RWPE1 (cell line): ENCODE data around the gene SF3A1.
A peak's percentile ranks its signal among the peaks of the same experiment; 100 is the strongest.

Experiments used
- CTCF ChIA-PET: fragments of 350-600 bp; sonication (Branson Sonifier 250); formaldehyde crosslinking; extraction: SDS; loops from one replicate; lab custom pipeline; 2021; lab: Yijun Ruan, JAX
- POLR2A ChIA-PET: fragments of 400-600 bp; formaldehyde crosslinking; extraction: SDS; loops from one replicate; lab custom pipeline; 2020; ENCODE audit warnings: antibody characterized with exemption; ENCODE audit not compliant: low non-redundant PET; lab: Yijun Ruan, JAX
- DNase-seq: peaks from one replicate; pipeline ENCODE4 v3.0.0; 2012; ENCODE audit warnings: low spot score
- H3K27ac ChIP-seq: fragments of 450-650 bp; 2 replicates; pipeline ENCODE4 v1.5.1; 2017
- TF ChIP-seq, protein P1 (sequence below): fragments of 450-650 bp; conservative IDR thresholded peaks from 2 replicates; pipeline ENCODE4 v1.5.1; 2017; ENCODE audit warnings: low read depth, mild to moderate bottlenecking

SF3A1 gene

GRCh38 chr22:30315962-30316576 is 40.6 kb downstream of the SF3A1 start:
- POLR2A ChIA-PET, result no interaction called here
- TF ChIP-seq, protein P1, sequence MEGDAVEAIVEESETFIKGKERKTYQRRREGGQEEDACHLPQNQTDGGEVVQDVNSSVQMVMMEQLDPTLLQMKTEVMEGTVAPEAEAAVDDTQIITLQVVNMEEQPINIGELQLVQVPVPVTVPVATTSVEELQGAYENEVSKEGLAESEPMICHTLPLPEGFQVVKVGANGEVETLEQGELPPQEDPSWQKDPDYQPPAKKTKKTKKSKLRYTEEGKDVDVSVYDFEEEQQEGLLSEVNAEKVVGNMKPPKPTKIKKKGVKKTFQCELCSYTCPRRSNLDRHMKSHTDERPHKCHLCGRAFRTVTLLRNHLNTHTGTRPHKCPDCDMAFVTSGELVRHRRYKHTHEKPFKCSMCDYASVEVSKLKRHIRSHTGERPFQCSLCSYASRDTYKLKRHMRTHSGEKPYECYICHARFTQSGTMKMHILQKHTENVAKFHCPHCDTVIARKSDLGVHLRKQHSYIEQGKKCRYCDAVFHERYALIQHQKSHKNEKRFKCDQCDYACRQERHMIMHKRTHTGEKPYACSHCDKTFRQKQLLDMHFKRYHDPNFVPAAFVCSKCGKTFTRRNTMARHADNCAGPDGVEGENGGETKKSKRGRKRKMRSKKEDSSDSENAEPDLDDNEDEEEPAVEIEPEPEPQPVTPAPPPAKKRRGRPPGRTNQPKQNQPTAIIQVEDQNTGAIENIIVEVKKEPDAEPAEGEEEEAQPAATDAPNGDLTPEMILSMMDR, result no peak
- no peak overlapping the region for H3K27ac ChIP-seq
- no peak for DNase-seq
- CTCF ChIA-PET, result interaction anchor here (0.9 to 1.2 kb wide), 2 partner anchors 12 to 29 kb away, joined by 3 to 7 read pairs; no protein-coding TSS in a partner anchor

DNA sequence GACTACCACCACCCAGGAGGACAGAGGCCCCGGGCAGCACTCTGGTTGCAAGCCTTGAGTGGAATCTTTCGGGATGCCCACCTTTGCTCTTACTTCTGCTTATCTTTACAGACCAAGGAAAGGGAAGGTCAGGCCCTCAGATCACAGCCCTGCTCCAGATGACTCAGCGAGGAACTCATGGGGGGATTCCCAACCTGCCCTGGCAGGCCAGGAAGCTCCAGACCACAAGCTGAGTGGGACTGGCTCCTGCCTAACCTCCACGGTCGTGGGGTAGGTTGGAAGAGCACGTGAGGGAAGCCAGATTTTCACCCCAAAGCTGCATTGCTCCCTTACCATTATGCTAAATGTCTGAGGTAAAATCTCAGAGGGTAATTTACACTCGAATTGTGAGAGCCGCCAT is 41.8 kb downstream of the SF3A1 start:
- CTCF ChIA-PET, result interaction anchor here (1.2 kb wide), 1 partner anchor 13 kb away, joined by 3 read pairs; no protein-coding TSS in a partner anchor
- TF ChIP-seq, protein P1, result no peak
- POLR2A ChIA-PET, result no interaction called here
- no peak for DNase-seq
- peak overlapping the region; percentile 30 for H3K27ac ChIP-seq

DNA sequence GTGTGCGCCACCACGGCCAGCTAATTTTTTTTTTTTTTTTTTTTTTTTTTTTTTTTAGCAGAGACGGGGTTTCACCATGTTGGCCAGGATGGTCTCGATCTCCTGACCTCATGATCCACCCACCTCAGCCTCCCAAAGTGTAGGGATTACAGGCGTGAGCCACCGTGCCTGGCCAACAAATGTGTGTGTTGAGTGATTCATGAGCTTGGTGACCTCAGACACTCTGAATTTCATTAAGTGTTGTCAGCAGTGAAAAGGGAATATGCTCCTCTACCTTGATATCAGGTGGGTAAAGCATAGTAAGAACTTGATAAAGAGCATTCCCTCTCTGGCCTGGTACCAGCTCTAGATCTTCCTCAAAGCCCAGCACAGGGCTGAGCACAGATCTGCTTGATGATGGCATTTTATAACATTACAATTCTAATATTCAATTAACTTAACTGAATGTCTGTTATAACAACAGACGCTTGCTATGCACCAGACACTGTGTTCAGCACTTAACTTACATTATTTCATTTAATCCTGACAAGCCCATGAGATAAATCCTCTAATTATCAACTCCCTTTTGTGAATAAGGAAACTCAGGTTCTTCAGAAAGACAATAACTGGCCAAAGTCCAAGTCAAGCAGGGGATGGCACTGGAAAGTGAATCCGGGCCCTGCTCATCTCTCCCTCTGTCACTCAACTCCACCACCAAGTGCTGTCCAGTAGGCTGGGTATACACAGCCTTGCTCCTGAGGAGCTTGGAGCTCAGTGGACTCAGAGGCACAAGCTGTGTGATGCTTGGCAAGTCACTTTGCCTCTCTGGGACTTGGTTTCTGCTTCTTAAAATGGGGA is 42.9 kb downstream of the SF3A1 start:
- no peak for DNase-seq
- CTCF ChIA-PET, result no interaction called here
- TF ChIP-seq, protein P1, result no peak
- peak overlapping the region; percentile 92 for H3K27ac ChIP-seq
- POLR2A ChIA-PET, result no interaction called here

- H3K27ac ChIP-seq, result peak overlapping the region; percentile 92
- TF ChIP-seq, protein P1, result no peak
- ChIA-PET POLR2A (no interaction called here), CTCF (interaction anchor here (0.6 to 1.6 kb wide), 2 partner anchors 12 to 24 kb away, joined by 5 read pairs; no protein-coding TSS in a partner anchor)
- DNase-seq, result peak; percentile 80
Measured at GRCh38 chr22:30312053-30312452, 44.6 kb downstream of the SF3A1 start.

- POLR2A ChIA-PET, result no interaction called here
Measured at GRCh38 chr22:30310881-30311771, 45.6 kb downstream of the SF3A1 start.

More at GRCh38 chr22:30310881-30311771, 45.6 kb downstream of the SF3A1 start:
- CTCF ChIA-PET, result interaction anchor here (1.6 kb wide), 1 partner anchor 23 kb away, joined by 5 read pairs; no protein-coding TSS in a partner anchor
- DNase-seq, result no peak
- TF ChIP-seq, protein P1, result no peak
- H3K27ac ChIP-seq, result peak overlapping the region; percentile 92
